ENCODE results near the gene RNF168.

RNF168 gene

DNA sequence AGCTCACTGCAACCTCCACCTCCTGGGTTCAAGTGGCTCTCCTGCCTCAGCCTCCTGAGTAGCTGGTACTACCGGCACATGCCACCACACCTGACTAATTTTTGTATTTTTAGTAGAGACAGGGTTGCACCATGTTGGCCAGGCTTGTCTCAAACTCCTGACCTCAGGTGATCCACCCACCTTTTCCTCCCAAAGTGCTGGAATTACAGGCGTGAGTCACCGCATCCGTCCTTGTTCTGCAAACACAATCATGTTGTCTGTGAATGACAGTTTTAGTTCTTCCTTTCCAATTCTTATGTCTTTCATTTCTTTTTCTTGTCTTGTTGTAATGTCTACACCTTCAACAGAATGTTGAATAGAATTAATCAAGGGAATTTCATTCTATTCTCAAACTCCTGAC, 27.9 kb upstream of the RNF168 start:
- no peak overlapping the region for H3K27ac ChIP-seq (ENCODE audit: extremely low read depth, low read depth, low read length)
- no peak overlapping the region for H3K4me3 ChIP-seq (ENCODE audit: low read depth, low read length)
- no peaks in the 10 kb centered on the region for H3K36me3 ChIP-seq (ENCODE audit: control insufficient read depth in 2 of 2, insufficient read depth in 1 of 2, low read length in 2 of 2)
- TF ChIP-seq ZNF555 (tag by site-specific recombination; conservative IDR thresholded peaks at IDR 0.05) (no peak), AEBP2 (tag by site-specific recombination; IDR thresholded peaks at IDR 0.05; ENCODE audit: borderline replicate concordance) (no peak)
- H3K9me3 ChIP-seq (ENCODE audit: control insufficient read depth, insufficient read depth, low read depth, low read length), result no peaks in the 10 kb centered on the region
- CTCF ChIA-PET, result no interaction called here
- POLR2A ChIA-PET, result no interaction called here
- H3K4me1 ChIP-seq (ENCODE audit: control insufficient read depth, insufficient read depth, low read length), result no peaks in the 10 kb centered on the region

DNA sequence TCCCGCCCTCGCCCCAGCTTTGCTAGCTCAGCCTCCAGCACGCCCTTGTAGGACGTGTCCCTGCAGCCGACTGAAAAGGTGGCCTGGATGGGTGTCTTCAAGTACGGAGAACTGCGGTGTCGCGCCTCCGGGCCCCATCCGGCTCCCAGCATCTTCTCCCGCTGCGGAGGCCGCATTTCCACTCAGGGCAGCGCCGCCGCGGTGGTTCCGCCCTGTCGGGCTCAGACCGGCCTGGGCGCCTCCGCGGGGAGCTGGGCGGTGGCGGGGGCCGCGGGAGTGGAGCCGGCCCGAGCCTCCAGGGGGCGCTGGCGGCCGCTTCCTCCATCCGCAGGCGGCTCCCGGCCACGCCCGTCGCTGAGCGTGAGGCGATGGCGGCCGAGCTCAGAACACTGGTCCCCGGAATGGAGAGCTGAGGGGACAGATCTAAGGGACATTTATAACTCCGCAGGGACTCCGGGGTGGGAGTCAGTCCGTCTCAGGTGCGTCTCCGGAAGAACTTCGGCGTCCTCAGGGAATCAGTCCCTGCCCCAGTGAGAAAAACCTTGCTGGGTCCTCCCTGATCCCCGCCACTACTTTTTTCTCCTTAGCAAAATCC, 25.2 kb upstream of the RNF168 start:
- no peaks in the 10 kb centered on the region for H3K9me3 ChIP-seq (ENCODE audit: control insufficient read depth, insufficient read depth, low read depth, low read length)
- TF ChIP-seq ZNF629 (tag by site-specific recombination; IDR thresholded peaks at IDR 0.05) (no peak), ZNF398 (tag by site-specific recombination; IDR thresholded peaks at IDR 0.05) (no peak), ZNF223 (tag by site-specific recombination; IDR thresholded peaks at IDR 0.05) (no peak), HOXC10 (CRISPR knock-in tag; IDR thresholded peaks at IDR 0.05) (no peak), PRDM2 (tag by site-specific recombination; IDR thresholded peaks at IDR 0.05; ENCODE audit: borderline replicate concordance) (no peak), ZNF549 (tag by site-specific recombination; IDR thresholded peaks at IDR 0.05) (no peak), ZNF670 (tag by site-specific recombination; IDR thresholded peaks at IDR 0.05; ENCODE audit: low read depth) (no peak), ZNF548 (tag by site-specific recombination; IDR thresholded peaks at IDR 0.05) (no peak), ZXDB (tag by site-specific recombination; IDR thresholded peaks at IDR 0.05) (no peak), ZNF677 (tag by site-specific recombination; IDR thresholded peaks at IDR 0.05) (no peak), ZNF521 (tag by site-specific recombination; IDR thresholded peaks at IDR 0.05) (no peak), HOXA7 (CRISPR knock-in tag; IDR thresholded peaks at IDR 0.05; ENCODE audit: borderline replicate concordance) (no peak), ATF2 (tag by site-specific recombination; IDR thresholded peaks at IDR 0.05; ENCODE audit: low read depth) (no peak), ZNF292 (tag by site-specific recombination; IDR thresholded peaks at IDR 0.05; ENCODE audit: borderline replicate concordance, low read depth) (no peak), ZNF777 (tag by site-specific recombination; IDR thresholded peaks at IDR 0.05; ENCODE audit: borderline replicate concordance) (no peak)
- TF ChIP-seq, protein P1, sequence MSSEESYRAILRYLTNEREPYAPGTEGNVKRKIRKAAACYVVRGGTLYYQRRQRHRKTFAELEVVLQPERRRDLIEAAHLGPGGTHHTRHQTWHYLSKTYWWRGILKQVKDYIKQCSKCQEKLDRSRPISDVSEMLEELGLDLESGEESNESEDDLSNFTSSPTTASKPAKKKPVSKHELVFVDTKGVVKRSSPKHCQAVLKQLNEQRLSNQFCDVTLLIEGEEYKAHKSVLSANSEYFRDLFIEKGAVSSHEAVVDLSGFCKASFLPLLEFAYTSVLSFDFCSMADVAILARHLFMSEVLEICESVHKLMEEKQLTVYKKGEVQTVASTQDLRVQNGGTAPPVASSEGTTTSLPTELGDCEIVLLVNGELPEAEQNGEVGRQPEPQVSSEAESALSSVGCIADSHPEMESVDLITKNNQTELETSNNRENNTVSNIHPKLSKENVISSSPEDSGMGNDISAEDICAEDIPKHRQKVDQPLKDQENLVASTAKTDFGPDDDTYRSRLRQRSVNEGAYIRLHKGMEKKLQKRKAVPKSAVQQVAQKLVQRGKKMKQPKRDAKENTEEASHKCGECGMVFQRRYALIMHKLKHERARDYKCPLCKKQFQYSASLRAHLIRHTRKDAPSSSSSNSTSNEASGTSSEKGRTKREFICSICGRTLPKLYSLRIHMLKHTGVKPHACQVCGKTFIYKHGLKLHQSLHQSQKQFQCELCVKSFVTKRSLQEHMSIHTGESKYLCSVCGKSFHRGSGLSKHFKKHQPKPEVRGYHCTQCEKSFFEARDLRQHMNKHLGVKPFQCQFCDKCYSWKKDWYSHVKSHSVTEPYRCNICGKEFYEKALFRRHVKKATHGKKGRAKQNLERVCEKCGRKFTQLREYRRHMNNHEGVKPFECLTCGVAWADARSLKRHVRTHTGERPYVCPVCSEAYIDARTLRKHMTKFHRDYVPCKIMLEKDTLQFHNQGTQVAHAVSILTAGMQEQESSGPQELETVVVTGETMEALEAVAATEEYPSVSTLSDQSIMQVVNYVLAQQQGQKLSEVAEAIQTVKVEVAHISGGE (tag by site-specific recombination; conservative IDR thresholded peaks at IDR 0.05; ENCODE audit: low read depth), result no peak
- H3K4me1 ChIP-seq (ENCODE audit: control insufficient read depth, insufficient read depth, low read length), result no peaks in the 10 kb centered on the region
- CTCF ChIA-PET, result interaction anchor here (0.5 to 1.1 kb wide), 7 partner anchors 43 to 1248 kb away, joined by 3 to 4 read pairs (median 3); no protein-coding TSS in a partner anchor
- H3K4me3 ChIP-seq (ENCODE audit: low read depth, low read length), result no peak overlapping the region
- H3K36me3 ChIP-seq (ENCODE audit: control insufficient read depth in 2 of 2, insufficient read depth in 1 of 2, low read length in 2 of 2), result no peaks in the 10 kb centered on the region
- POLR2A ChIA-PET, result no interaction called here
- H3K27ac ChIP-seq (ENCODE audit: extremely low read depth, low read depth, low read length), result no peak overlapping the region

All from HEK293 (cell line).